ENCODE data around the gene ZKSCAN7. TPM values are rescaled to one million over a fixed set of nuclear protein-coding genes. Genes with fewer than 3 reads are reported as not detected.

Gene ZKSCAN7
- total and polyA plus RNA-seq, 2 of the 13 experiments (the other 11 are each of a cell fraction or from before 2014, with no cell fraction given) = 2.3 to 3.8 TPM

DNA sequence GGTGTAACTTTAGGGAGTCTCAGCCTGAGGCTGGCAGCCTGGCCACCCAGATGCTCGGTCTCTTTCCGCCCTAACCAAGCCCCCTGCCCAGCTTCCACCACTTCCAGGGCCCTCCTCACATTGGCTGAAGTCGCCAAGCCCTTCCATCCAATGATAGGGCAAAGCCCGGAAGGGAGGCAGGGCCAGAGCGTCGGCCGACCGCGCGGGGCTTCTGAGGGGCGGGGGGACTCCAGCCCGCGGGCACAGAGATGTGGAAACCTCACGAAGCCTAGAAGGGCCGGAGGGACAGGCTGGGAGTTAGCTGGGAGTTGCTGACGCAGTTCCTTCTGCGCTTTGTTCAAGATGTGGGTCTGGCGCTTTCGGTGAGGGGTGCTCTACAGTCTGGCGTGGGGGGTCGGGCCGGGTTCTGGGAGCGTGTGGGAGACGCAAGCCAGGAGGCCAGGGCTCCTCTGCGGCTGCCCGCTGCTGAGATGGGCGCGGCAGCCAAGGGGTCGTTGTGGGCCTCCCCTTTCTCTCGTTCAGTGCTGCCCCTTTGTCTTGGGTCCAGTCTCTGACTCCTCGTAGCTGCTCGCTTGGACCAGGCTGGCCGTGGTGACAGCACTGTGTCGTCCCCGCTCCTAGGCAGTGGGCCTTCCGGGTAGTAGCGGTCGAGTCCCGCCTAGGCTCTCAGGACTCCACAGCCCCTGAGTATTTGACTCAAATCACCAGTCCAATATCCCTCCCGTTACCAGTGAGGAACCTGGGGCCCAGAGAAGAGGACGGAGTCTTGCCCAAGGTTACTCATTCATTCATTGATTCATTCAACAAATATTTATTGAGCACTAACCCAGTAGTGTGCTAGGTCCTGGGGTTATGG lies 29.9 kb downstream of the ZKSCAN7 start, which contains the start of gene ZNF660 (continued):
- TF ChIP-seq ZBTB33 (CRISPR knock-in tag; IDR thresholded peaks at IDR 0.05) (no peak), ZNF230 (CRISPR knock-in tag; IDR thresholded peaks at IDR 0.05) (0 out of 2 replicates have a peak, but pooled peaks have one; percentile 29), ZNF280B (CRISPR knock-in tag; IDR thresholded peaks at IDR 0.05; ENCODE audit: borderline replicate concordance) (no peak), ZNF205 (CRISPR knock-in tag; IDR thresholded peaks at IDR 0.05) (no peak; the same call in 1 of the 2 replicates), GABPA (IDR thresholded peaks at IDR 0.05; ENCODE audit: low read depth, low read length) (no peak; the same call in 1 of the 2 replicates), GABPA (CRISPR knock-in tag; IDR thresholded peaks at IDR 0.05; ENCODE audit: low read depth) (peak; percentile 56; the same call in 1 of the 2 replicates), AGO2 (optimal IDR thresholded peaks at IDR 0.05; ENCODE audit: low read depth, low read length) (peak; percentile 57), EHMT2 (IDR thresholded peaks at IDR 0.05; ENCODE audit: borderline replicate concordance, low read depth, low read length) (no peak), HHEX (CRISPR knock-in tag; IDR thresholded peaks at IDR 0.05) (no peak), ZFP82 (CRISPR knock-in tag; IDR thresholded peaks at IDR 0.05; ENCODE audit: borderline replicate concordance) (0 out of 2 replicates have a peak, but pooled peaks have one; percentile 56), ZNF703 (CRISPR knock-in tag; IDR thresholded peaks at IDR 0.05; ENCODE audit: borderline replicate concordance) (no peak)
- TF ChIP-seq, protein P1, sequence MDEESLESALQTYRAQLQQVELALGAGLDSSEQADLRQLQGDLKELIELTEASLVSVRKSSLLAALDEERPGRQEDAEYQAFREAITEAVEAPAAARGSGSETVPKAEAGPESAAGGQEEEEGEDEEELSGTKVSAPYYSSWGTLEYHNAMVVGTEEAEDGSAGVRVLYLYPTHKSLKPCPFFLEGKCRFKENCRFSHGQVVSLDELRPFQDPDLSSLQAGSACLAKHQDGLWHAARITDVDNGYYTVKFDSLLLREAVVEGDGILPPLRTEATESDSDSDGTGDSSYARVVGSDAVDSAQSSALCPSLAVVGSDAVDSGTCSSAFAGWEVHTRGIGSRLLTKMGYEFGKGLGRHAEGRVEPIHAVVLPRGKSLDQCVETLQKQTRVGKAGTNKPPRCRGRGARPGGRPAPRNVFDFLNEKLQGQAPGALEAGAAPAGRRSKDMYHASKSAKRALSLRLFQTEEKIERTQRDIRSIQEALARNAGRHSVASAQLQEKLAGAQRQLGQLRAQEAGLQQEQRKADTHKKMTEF (CRISPR knock-in tag; IDR thresholded peaks at IDR 0.05) = 0 out of 2 replicates have a peak, but pooled peaks have one; percentile 18
- TF ChIP-seq, protein P2, sequence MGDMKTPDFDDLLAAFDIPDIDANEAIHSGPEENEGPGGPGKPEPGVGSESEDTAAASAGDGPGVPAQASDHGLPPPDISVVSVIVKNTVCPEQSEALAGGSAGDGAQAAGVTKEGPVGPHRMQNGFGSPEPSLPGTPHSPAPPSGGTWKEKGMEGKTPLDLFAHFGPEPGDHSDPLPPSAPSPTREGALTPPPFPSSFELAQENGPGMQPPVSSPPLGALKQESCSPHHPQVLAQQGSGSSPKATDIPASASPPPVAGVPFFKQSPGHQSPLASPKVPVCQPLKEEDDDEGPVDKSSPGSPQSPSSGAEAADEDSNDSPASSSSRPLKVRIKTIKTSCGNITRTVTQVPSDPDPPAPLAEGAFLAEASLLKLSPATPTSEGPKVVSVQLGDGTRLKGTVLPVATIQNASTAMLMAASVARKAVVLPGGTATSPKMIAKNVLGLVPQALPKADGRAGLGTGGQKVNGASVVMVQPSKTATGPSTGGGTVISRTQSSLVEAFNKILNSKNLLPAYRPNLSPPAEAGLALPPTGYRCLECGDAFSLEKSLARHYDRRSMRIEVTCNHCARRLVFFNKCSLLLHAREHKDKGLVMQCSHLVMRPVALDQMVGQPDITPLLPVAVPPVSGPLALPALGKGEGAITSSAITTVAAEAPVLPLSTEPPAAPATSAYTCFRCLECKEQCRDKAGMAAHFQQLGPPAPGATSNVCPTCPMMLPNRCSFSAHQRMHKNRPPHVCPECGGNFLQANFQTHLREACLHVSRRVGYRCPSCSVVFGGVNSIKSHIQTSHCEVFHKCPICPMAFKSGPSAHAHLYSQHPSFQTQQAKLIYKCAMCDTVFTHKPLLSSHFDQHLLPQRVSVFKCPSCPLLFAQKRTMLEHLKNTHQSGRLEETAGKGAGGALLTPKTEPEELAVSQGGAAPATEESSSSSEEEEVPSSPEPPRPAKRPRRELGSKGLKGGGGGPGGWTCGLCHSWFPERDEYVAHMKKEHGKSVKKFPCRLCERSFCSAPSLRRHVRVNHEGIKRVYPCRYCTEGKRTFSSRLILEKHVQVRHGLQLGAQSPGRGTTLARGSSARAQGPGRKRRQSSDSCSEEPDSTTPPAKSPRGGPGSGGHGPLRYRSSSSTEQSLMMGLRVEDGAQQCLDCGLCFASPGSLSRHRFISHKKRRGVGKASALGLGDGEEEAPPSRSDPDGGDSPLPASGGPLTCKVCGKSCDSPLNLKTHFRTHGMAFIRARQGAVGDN (CRISPR knock-in tag; IDR thresholded peaks at IDR 0.05) = peak; percentile 81
